ENCODE measurements around the gene CYP3A7.
"Not testable (repeated sequence)": the region's sequence is repeated elsewhere in the genome, so short reads cannot be mapped to it uniquely, and the experiment has no call there.

CYP3A7 gene

GRCh38 chr7:99720800-99721595 is 14.0 kb downstream of the CYP3A7 start:
- Histone ChIP-seq H3K4me1 (ENCODE audit: insufficient read depth, low read length) (no peaks in the 10 kb centered on the region), H3K4me3 (ENCODE audit: low read length) (no peak overlapping the region), H3K27me3 (ENCODE audit: insufficient read depth, low read length) (no peaks in the 10 kb centered on the region), H3K36me3 (ENCODE audit: insufficient read depth, low read depth, low read length) (no peaks in the 10 kb centered on the region), H3K9me3 (ENCODE audit: insufficient read depth, low read depth, low read length) (no peaks in the 10 kb centered on the region), H3K27ac (ENCODE audit: low read length) (no peak overlapping the region), H3K9ac (ENCODE audit: low read depth, low read length) (no peak overlapping the region)

- Histone ChIP-seq H3K4me3 (ENCODE audit: low read length) (no peak overlapping the region), H3K27me3 (ENCODE audit: insufficient read depth, low read length) (no peaks in the 10 kb centered on the region), H3K9me3 (ENCODE audit: insufficient read depth, low read depth, low read length) (no peaks in the 10 kb centered on the region), H3K27ac (ENCODE audit: low read length) (no peak overlapping the region), H3K4me1 (ENCODE audit: insufficient read depth, low read length) (no peaks in the 10 kb centered on the region), H3K36me3 (ENCODE audit: insufficient read depth, low read depth, low read length) (no peaks in the 10 kb centered on the region), H3K9ac (ENCODE audit: low read depth, low read length) (no peak overlapping the region)
Observed at GRCh38 chr7:99719996-99720769, 14.8 kb downstream of the CYP3A7 start.

GRCh38 chr7:99713995-99714570 is 20.9 kb downstream of the CYP3A7 start:
- Histone ChIP-seq H3K4me1 (ENCODE audit: insufficient read depth, low read length) (no peaks in the 10 kb centered on the region), H3K9ac (ENCODE audit: low read depth, low read length) (no peak overlapping the region), H3K27ac (ENCODE audit: low read length) (no peak overlapping the region), H3K27me3 (ENCODE audit: insufficient read depth, low read length) (no peaks in the 10 kb centered on the region), H3K4me3 (ENCODE audit: low read length) (no peak overlapping the region), H3K9me3 (ENCODE audit: insufficient read depth, low read depth, low read length) (no peaks in the 10 kb centered on the region), H3K36me3 (ENCODE audit: insufficient read depth, low read depth, low read length) (no peaks in the 10 kb centered on the region)

GRCh38 chr7:99709838-99710578 is 25.0 kb downstream of the CYP3A7 start:
- no peaks in the 10 kb centered on the region for H3K36me3 ChIP-seq (ENCODE audit: insufficient read depth, low read depth, low read length)
- no peaks in the 10 kb centered on the region for H3K27me3 ChIP-seq (ENCODE audit: insufficient read depth, low read length)
- H3K9ac ChIP-seq (ENCODE audit: low read depth, low read length) = no peak overlapping the region
- H3K9me3 ChIP-seq (ENCODE audit: insufficient read depth, low read depth, low read length) = no peaks in the 10 kb centered on the region
- H3K4me3 ChIP-seq (ENCODE audit: low read length) = no peak overlapping the region
- H3K27ac ChIP-seq (ENCODE audit: low read length) = no peak overlapping the region
- no peaks in the 10 kb centered on the region for H3K4me1 ChIP-seq (ENCODE audit: insufficient read depth, low read length)

GRCh38 chr7:99709260-99709659 is 25.7 kb downstream of the CYP3A7 start:
- no peak overlapping the region for H3K4me3 ChIP-seq (ENCODE audit: low read length)
- H3K36me3 ChIP-seq (ENCODE audit: insufficient read depth, low read depth, low read length) = no peaks in the 10 kb centered on the region
- H3K4me1 ChIP-seq (ENCODE audit: insufficient read depth, low read length) = no peaks in the 10 kb centered on the region
- H3K9ac ChIP-seq (ENCODE audit: low read depth, low read length) = no peak overlapping the region
- H3K27ac ChIP-seq (ENCODE audit: low read length) = no peak overlapping the region
- no peaks in the 10 kb centered on the region for H3K27me3 ChIP-seq (ENCODE audit: insufficient read depth, low read length)
- H3K9me3 ChIP-seq (ENCODE audit: insufficient read depth, low read depth, low read length) = no peaks in the 10 kb centered on the region

- H3K27me3 ChIP-seq (ENCODE audit: insufficient read depth, low read length) = no peaks in the 10 kb centered on the region
- H3K4me1 ChIP-seq (ENCODE audit: insufficient read depth, low read length) = no peaks in the 10 kb centered on the region
- no peak overlapping the region for H3K4me3 ChIP-seq (ENCODE audit: low read length)
- H3K9me3 ChIP-seq (ENCODE audit: insufficient read depth, low read depth, low read length) = no peaks in the 10 kb centered on the region
- no peak overlapping the region for H3K9ac ChIP-seq (ENCODE audit: low read depth, low read length)
- no peak overlapping the region for H3K27ac ChIP-seq (ENCODE audit: low read length)
- H3K36me3 ChIP-seq (ENCODE audit: insufficient read depth, low read depth, low read length) = no peaks in the 10 kb centered on the region
Observed at GRCh38 chr7:99707096-99707495, 27.9 kb downstream of the CYP3A7 start.

- no peak overlapping the region for H3K9ac ChIP-seq (ENCODE audit: low read depth, low read length)
- H3K4me3 ChIP-seq (ENCODE audit: low read length) = no peak overlapping the region
- H3K36me3 ChIP-seq (ENCODE audit: insufficient read depth, low read depth, low read length) = no peaks in the 10 kb centered on the region
- no peaks in the 10 kb centered on the region for H3K9me3 ChIP-seq (ENCODE audit: insufficient read depth, low read depth, low read length)
- no peak overlapping the region for H3K27ac ChIP-seq (ENCODE audit: low read length)
- peaks cover 2% of the 10 kb centered on the region; the same call in 1 of the 2 replicates for H3K4me1 ChIP-seq (ENCODE audit: insufficient read depth, low read length)
- H3K27me3 ChIP-seq (ENCODE audit: insufficient read depth, low read length) = no peaks in the 10 kb centered on the region
Observed at GRCh38 chr7:99699946-99700345, 35.0 kb downstream of the CYP3A7 start.

- H3K9me3 ChIP-seq (ENCODE audit: insufficient read depth, low read depth, low read length); H3K9ac ChIP-seq (ENCODE audit: low read depth, low read length); H3K36me3 ChIP-seq (ENCODE audit: insufficient read depth, low read depth, low read length); H3K27ac ChIP-seq (ENCODE audit: low read length); H3K4me1 ChIP-seq (ENCODE audit: insufficient read depth, low read length); H3K4me3 ChIP-seq (ENCODE audit: low read length); H3K27me3 ChIP-seq (ENCODE audit: insufficient read depth, low read length): not testable (repeated sequence)
Observed at GRCh38 chr7:99698867-99699730, 35.9 kb downstream of the CYP3A7 start.

GRCh38 chr7:99694912-99695304 is 40.1 kb downstream of the CYP3A7 start:
- no peaks in the 10 kb centered on the region for H3K27me3 ChIP-seq (ENCODE audit: insufficient read depth, low read length)

GRCh38 chr7:99694201-99694911 is 40.6 kb downstream of the CYP3A7 start:
- H3K27me3 ChIP-seq (ENCODE audit: insufficient read depth, low read length) = no peaks in the 10 kb centered on the region
- H3K4me3 ChIP-seq (ENCODE audit: low read length) = no peak overlapping the region
- no peak overlapping the region for H3K27ac ChIP-seq (ENCODE audit: low read length)
- H3K4me1 ChIP-seq (ENCODE audit: insufficient read depth, low read length) = peaks cover 13% of the 10 kb centered on the region; the same call in 1 of the 2 replicates
- no peaks in the 10 kb centered on the region for H3K9me3 ChIP-seq (ENCODE audit: insufficient read depth, low read depth, low read length)
- no peaks in the 10 kb centered on the region for H3K36me3 ChIP-seq (ENCODE audit: insufficient read depth, low read depth, low read length)
- H3K9ac ChIP-seq (ENCODE audit: low read depth, low read length) = no peak overlapping the region

More at GRCh38 chr7:99694912-99695304, 40.1 kb downstream of the CYP3A7 start:
- Histone ChIP-seq H3K9ac (ENCODE audit: low read depth, low read length) (no peak overlapping the region), H3K4me1 (ENCODE audit: insufficient read depth, low read length) (peaks cover 15% of the 10 kb centered on the region; the same call in 1 of the 2 replicates), H3K27ac (ENCODE audit: low read length) (no peak overlapping the region), H3K9me3 (ENCODE audit: insufficient read depth, low read depth, low read length) (no peaks in the 10 kb centered on the region), H3K4me3 (ENCODE audit: low read length) (no peak overlapping the region), H3K36me3 (ENCODE audit: insufficient read depth, low read depth, low read length) (no peaks in the 10 kb centered on the region)

Data from iPS-20b (cell line).